NOMO-1 treated with DMSO at 0.1 percent for 48 hours (cell line): ENCODE data around the gene PRM3.
"Not testable (repeated sequence)": the region's sequence is repeated elsewhere in the genome, so short reads cannot be mapped to it uniquely, and the experiment has no call there.

Source experiments
- DNase-seq: peaks from one replicate; lab custom pipeline; 2025; ENCODE audit not compliant: unreplicated experiment; lab: John Stamatoyannopoulos, UW

The PRM3 gene

DNA sequence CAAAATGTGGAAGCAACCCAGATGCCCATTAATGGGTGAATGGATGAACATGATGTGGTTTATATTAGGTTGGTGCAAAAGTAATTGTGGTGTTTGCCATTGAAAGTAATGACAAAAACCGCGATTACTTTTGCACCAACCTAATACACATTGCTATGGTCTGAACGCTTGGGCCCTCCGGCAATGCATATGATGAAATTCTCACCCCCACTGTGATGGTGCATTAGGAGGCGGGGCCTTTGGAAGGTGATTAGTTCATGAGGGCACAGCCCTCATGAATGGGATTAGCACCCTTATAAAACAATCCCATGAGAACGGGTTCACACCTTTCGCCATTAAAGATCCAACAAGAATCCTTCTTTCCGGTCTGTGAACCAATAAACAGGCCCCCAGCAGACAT, 33.0 kb upstream of the PRM3 start:
- DNase-seq = no peak

DNA sequence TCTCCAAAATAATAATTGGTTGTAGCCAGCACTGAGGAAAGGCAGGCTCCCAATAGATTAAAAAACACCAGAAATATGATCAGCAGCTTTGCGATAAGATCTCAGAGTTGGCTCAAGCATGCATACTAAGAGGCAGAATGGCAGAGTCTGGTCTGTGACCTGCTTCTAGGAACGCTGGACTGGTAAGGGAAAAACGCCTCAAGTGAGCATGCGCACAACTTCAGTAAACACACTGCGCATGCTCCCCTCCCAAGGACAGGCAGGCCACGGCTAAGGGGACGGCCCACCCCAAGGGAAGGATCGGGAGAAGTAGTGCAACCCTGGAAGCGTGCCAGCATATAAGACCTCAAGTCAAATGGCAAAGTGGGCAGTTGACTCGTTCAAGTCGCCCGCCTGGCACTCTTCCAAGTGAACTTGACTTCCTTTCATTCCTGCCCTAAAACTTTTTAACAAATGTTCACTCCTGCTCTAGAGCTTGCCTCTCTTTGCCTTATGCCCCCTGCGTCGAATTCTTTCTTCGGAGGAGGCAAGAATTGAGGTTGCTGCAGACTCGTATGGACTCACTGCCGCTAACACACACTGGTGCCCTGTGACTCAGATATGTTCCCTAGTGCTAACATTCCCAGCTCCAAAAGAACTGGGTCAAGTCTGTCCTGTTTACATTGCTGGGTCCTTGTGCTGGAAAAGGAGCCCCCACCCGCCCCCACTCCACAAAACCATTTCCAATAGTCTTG, 30.1 kb upstream of the PRM3 start:
- DNase-seq = no peak

DNA sequence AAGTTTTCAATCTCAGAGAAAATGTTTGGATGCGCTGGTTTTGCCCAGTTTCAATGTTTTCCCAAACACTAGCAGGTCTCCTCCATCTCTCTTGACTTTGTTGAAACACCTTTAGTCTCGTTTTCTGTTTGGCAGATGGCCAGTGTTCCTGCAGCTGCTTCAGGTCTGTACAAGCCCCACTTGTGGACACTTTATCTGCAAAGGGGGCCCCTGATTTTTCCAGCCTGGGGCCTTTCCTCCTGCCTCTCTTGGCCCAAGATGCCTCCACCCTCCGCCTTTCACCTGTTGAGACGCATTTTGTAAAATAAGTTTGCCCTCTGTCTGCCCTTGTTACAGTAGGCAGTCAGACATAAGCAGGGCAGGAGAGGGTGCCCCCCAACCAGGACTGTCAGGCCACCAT, 29.5 kb upstream of the PRM3 start:
- DNase-seq = no peak

DNA sequence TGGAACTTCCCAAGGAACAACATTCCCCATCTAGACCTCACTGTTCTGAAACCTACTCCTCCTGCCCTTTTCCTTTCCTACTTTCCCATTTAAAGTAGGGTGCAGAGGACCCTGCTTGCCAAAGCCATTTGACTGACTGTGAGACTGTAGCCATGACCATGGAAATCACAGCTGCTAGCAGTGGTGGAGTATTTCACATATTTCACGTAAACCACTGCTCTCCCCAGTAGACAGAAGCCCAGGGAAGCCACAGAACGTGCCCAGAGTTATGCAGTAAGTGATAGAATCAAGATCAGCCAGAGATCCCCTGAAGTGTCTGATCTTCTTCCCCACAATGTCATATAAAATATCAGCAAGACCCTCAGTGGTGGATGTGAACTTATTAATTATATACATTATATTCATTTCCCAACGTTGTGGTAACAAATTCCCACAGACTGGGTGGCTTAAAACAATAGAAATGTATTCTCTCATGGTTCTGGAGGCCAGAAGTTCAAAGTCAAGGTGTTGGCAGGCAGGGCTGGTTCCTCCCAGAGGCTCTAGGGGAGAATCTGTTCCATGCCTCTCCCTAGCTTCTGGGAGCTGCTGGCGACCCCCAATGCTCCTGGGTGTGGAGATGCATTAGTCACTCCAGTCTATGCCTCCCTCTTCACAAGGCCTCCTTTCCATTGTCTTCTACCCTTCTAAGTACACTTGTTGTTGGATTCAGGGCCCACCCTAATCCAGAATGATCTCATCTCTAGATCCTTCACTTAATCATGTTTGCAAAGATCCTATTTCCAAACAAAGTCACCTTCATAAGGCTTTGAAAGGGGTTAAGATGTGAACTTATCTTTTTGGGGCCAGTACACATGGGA, 28.4 kb upstream of the PRM3 start:
- no peak for DNase-seq

DNA sequence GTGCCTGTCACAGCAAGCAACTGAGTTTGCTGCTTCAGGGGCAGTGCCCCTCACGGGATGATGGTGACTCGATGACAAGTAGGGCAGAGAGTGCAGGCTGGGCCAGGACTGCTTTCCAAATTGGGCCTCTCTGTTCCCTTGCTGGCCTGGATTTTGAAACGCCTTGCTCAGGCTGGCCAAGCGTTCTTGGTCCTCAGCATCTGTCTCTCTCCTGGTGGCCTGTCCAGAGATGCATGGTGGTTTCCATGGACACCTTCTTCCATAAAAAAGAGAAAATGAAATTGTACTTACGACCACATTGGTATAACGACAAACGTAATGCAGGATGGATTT, 27.1 kb upstream of the PRM3 start:
- no peak for DNase-seq

DNA sequence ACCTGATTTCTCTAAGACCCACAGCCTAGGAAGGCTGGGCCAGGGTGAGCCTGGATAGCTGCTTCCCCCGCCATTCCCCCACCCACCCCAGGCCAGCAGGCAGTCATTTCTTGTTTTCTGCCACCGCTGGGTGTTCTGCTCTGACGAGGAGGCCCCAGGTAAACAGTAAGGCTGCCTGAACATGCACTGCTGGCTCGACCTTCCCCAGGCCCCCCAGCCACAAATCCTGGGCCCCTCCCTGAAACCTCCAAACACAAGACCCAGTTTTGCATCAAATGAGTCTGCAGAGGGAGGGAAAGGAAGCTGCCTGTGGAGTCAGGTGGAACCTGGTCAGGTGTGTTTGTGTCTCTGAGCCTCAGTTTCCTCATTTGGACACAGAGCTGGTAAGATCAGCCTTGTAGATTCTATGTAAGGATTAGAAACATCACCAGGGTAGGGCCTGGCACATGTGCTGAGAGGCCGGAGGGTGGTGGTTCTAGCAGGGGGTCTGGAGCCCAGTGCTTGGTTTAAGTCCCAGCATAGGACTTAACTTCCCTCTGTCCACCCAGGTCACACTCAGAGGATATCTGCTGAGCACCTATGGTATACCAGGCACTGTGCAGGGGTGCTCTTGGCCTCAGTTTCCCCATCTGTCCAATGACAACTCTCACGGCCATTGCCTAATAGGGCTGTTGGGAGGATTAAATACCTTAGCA, 26.6 kb upstream of the PRM3 start:
- no peak for DNase-seq

DNA sequence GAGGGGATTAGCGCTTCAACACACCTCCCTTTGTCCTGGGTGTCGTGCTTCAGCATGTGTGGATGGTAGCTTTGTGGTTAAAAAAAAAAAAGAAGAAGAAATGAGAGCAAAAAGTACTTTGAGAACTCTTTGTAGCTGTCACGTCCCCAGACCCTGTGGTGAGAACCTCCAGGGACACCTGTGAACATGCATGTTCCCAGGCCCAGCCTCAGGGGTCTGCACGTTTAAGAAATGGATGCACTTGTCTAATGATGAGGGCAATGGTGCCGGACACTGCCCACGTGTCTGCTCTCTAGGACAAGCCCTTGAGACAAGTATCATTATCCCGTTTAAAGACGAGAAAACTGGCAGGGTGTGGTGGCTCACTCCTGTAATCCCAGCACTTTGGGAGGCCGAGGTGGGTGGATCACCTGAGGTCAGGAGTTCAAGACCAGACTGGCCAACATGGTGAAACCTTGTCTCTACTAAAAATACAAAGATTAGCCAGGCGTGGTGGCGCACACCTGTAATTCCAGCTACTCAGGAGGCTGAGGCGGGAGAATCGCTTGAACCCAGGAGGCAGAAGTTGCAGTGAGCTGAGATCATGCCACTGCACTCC, 25.6 kb upstream of the PRM3 start:
- not testable (repeated sequence) for DNase-seq

DNA sequence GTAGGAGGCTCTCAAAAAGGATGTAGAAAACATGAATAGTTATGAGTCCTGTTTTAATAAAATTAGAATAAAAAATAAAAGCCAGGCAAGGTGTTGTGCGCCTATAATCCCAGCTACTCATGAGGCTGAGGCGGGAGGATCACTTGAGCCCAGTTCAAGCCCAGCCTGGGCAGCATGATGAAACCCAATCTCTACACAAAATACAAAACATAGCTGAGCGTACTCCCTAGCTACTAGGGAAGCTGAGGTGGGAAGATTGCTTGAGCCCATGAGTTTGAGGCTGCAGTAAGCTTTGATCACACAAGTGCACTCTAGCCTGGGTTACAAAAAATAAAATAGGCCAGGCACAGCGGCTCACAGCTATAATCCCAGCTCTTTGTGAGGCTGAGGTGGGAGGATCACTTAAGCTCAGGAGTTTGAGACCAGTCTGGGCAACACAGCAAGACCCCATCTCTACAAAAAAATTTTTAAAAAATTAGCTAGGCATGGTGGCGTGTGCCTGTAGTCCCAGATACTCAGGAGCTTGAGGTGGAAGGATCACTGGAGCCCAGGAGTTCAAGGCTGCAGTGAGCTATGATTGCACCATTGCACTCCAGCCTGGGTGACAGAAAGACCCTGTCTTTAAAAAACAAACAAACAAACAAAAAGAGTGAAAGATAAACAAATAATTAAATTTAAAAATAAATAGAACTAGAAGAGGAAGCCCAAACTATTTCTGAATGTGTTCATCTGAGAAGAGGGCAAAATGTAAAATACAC, 24.9 kb upstream of the PRM3 start:
- no peak for DNase-seq

DNA sequence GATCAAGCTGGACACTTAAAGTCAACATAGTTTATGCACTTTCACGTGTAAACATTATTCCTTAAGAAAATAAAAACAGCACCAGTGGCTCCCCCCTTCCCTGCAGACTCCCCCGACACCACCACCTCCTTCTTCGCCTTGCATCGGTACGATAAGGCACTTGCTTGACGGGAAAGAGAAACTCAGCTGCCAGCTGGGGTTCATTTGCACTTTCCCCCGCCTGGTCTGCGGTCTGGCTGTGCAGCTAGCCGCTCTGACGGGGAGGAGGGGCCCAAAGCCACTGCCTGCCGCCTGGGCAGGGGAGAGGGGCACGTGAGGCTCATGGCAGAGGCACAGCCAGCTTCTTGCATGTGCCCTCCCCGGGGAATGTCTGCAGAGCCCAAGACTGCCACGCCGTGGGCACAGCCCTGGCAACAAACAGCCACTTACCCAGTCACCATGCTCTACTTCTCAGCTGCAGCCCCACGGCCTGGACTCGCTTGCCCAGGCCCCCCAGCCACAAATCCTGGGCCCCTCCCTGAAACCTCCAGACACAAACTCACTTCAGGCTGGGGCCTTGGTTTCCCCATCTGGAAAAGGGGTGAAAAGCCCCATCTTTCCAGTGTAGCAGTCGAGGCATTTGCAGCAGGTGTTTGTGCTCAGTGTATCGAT, 24.2 kb upstream of the PRM3 start:
- peak; percentile 56 for DNase-seq

DNA sequence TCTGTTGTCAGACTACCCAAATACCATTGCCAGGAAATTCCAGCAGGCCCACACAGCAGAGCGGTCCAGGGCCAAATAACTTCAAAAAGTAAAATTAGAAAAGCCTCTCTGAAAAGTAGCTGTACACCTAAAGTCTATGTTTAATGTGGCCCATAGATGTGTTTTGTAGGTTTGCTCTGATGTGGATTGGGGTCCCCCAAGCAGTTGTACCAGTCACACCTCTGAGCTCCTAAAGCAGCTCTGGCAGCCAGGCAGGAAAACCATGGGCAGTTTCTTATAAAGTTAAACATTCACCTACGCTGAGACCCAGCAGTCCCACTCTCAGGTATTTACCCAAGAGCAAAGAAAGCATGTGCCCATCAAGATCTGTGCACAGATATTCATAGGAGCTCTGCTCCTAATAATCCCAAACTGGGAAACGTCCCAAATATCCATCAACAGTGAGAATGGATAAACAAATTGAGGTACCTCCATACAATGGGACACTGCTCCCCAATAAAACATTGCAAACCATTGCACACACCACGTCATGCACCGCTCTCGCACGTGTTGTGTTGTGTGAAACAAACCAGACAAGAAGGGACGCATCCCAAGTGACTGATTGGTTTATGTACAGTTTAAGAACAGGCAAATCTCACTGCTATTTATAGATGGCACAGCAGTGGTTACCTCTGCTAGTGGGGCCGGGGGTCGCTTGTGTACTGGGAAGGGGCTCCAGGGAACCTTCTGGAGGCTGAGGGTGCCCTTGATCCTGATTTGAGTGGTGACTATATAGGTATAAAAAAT, 23.5 kb upstream of the PRM3 start:
- no peak for DNase-seq

DNA sequence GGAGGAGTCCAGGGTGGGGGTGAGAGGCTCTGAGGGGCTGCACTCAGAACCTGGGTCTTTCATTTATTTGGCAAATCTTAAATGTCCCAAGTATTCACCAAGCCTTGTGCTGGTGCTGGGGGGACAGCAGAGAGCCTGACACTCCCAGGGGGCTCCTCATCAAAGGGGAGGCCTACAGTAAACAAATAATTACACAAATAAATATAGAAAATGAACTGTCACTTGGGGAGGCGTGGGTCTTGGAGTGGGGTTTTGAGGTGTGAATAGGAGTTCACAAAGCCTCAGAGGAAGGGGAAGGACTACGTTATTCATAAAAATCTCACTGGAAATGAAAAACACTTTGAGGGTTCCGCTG, 22.9 kb upstream of the PRM3 start:
- DNase-seq = no peak

DNA sequence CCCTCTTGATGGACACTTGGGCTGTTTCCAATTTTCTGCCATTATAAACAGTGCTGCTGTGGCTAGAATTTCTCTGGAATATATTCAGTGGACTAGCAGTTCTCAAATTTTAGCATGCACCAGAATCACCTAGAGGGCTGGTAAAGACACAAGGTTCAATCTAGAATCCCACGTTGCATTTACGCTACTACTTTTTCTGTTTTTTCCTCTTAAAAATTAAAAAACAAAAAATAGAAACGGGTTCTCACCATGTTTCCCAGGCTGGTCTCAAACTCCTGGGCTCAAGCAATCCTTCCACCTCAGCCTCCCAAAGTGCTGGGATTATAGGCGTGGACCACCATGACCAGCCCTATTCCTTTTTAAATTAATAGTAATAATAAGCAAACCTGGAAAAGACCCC, 22.2 kb upstream of the PRM3 start:
- DNase-seq = no peak

DNA sequence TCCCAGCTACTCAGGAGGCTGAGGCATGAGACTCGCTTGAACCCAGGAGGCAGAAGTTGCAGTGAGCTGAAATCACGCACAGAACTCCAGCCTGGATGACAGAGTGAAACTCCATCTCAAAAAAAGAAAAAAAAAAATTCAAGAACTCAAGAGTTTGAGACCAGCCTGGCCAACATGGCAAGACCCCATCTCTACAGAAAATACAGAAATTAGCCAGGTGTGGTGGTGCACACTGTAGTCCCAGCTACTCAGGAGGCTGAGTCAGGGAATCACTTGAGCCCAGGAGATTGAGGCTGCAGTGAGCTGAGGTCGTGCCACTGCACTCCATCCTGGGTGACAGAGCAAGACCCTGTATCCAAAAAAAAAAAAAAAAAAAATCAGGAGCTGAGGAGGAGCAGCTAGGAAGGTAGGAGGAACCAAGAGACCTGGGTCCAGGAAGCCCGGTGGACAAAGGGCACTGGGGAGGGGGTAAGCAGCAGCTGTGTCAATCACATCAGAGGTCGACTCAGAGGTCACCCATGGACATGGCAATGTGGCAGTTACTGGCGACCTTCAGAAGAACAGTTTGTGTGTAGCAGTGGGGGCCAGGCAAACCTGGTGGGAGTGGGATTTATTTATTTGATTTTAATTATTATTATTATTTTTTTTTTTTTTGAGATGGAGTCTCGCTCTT, 18.8 kb upstream of the PRM3 start:
- no peak for DNase-seq

DNA sequence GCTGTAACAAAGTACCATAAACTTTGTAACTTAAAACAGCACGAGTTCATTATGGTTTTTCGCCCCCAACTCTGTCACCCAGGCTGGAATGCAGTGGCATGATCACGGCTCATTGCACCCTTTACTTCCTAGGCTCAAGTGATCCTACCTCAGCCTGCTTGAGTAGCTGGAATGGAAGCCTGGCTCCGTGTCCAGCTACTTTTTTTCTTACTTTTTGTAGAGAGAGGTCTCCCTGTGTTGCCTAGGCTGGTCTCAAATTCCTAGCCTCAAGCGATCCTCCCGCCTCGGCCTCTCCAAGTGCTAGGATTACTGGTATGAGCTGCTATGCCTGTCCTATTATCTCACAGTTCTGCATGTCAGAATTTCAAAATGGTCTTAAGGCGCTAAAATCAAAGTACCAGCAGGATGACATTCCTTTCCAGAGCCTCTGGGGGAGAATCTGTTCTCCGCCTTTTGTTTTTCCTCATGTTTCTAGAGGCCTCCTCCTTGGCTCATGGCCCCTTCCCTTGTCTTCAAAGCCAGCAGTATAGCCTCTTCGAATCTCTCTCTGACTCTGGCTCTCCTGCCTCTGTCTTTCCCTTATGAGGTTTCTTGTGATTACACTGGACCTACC, 17.8 kb upstream of the PRM3 start:
- DNase-seq = no peak

DNA sequence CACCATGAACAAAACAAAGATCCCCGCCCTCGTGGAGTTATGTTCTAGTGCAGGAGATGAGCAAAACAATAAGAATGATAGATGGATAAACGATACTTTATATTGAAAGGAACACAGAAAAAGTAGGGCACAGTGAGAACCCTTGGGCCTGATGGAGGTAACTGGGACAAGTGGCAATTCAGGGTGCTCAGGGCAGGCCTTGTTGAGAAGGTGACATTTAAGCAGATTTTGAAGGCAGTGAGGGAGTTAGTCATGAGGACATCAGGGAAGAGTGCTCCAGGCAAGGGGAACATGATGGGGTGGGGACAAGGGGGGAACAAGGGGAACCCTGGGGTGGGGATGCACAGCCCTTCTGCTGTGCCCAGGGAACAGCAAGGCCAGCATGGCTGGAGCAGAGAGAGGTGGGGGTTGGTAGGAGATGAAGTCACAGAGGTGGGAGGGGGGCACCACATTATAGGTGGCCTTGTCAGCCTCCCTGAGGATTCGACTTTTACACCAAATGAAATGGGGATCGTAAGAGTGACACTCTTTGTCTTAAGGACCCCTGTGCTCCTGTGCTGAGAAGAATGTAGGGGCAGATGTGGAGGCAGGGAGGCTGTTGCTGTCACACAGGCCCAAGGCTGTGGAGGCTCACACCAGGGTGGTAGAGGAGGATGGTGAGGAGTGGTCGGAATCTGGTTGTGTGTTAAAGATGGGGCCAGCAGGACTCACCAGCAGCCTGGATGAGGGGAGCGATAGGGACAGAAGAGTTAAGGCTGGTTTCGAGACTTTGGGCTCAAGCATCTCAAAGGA, 16.9 kb upstream of the PRM3 start:
- DNase-seq = no peak

DNA sequence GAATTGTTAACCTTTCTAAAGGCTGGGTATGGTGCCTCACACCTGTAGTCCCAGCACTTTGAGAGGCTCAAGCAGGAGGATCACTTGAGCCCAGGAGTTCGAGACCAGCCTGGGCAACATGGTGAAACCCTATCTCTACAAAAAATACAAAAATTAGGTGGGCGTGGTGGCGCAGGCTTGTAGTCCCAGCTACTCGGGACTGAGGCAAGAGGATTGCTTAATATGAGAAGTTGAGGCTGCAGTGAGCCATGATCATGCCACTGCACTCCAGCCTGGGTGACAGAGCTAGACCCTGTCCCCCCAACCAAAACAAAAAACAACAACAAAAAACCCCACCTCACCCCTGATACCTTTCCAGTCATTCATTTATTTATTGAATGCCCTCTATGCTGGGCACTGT, 16.3 kb upstream of the PRM3 start:
- DNase-seq = not testable (repeated sequence)

DNA sequence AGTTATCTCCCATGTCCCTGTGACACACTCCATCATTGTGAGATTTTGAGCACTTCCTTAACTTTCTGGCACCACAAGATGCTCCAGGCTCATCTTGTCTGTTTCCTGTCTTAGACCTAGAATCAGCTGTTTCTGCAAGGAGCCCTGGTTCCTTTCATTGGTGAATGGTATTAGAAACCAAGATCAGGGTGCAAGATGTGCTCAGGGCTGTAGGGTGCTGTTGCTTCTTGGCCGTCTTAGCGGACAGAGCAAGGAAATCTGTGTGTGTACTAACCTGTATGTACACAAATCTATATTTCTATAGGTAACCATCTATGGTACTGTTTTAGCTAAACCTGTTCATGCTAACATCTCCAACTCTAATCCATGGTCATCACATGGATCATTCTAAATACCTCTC, 15.8 kb upstream of the PRM3 start:
- no peak for DNase-seq

DNA sequence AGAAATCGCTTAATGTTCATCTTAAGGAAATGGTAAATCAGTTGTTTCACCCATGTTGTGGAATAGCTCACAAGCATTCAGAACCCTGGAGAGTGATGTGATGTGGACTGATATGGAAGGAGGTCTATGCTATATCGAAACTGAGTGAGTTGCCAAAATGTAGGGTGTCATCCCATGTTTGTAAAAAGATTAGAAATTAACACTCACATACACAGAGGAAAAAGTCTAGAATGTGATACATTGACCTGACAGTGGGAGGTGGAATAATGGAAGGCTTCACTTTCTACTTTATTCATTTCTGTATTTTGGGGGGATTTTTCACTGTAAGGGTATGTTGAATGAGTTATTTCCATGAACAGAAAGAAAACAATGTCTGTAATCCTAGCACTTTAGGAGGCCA, 12.4 kb upstream of the PRM3 start:
- DNase-seq = no peak
